A673 (cell line): ENCODE results near the gene IFNL2. TPM values are rescaled to one million over a fixed set of nuclear protein-coding genes. Genes with fewer than 3 reads are reported as not detected.
"Not testable (repeated sequence)": the region's sequence is repeated elsewhere in the genome, so short reads cannot be mapped to it uniquely, and the experiment has no call there.

ENCODE experiments used
- Bru-seq: library from RNA; stranded (reverse); fragments of 400-500 nt; gene quantifications from one replicate; lab custom pipeline; 2021; lab: Mats Ljungman, UMichigan
- BruChase-seq, 2 experiments: library from RNA; stranded (reverse); fragments of 400-500 nt; gene quantifications; one replicate each; lab custom pipeline; 2021; lab: Mats Ljungman, UMichigan
- BruUV-seq: library from RNA; stranded (reverse); fragments of 400-500 nt; replicated peaks from 2 replicates; lab custom pipeline; 2021; lab: Mats Ljungman, UMichigan
- CTCF ChIA-PET: fragments of 300-600 bp; sonication (Branson Sonifier 250); formaldehyde crosslinking; loops from one replicate; lab custom pipeline; 2022; ENCODE audit warnings: antibody characterized with exemption; lab: Charles Lee
- POLR2A ChIA-PET: fragments of 300-600 bp; sonication (Branson Sonifier 250); formaldehyde crosslinking; loops from one replicate; lab custom pipeline; 2022; ENCODE audit warnings: antibody characterized with exemption; ENCODE audit not compliant: low non-redundant PET; lab: Charles Lee
- DNase-seq: peaks from one replicate; pipeline ENCODE4 v3.0.0-alpha.2; 2015; ENCODE audit warnings: low spot score
- H3K27ac ChIP-seq: fragments of 200-600 bp; sonication (generic); 2 replicates; pipeline ENCODE4 v1.5.1; 2016; ENCODE audit warnings: mixed run types, low read depth, mild to moderate bottlenecking, mixed read lengths, antibody characterized with exemption, low read length; ENCODE audit not compliant: poor library complexity, severe bottlenecking
- H3K27me3 ChIP-seq: fragments of 200-600 bp; sonication (generic); replicated peaks from 2 replicates; pipeline ENCODE4 v1.6.1; 2017; ENCODE audit warnings: mixed run types, low read depth, mild to moderate bottlenecking, mixed read lengths, antibody characterized with exemption, low read length; ENCODE audit not compliant: insufficient read depth, poor library complexity
- H3K36me3 ChIP-seq: fragments of 200-600 bp; sonication (generic); 2 replicates; pipeline ENCODE4 v1.6.1; 2016; ENCODE audit warnings: mixed run types, mild to moderate bottlenecking, mixed read lengths, antibody characterized with exemption, low read length; ENCODE audit not compliant: insufficient read depth, poor library complexity, severe bottlenecking
- H3K4me1 ChIP-seq: fragments of 200-600 bp; sonication (generic); 2 replicates; pipeline ENCODE4 v1.6.1; 2017; ENCODE audit warnings: mixed run types, mild to moderate bottlenecking, mixed read lengths, antibody characterized with exemption, low read length; ENCODE audit not compliant: insufficient read depth, poor library complexity, severe bottlenecking
- H3K4me3 ChIP-seq: fragments of 200-600 bp; sonication (generic); 2 replicates; pipeline ENCODE4 v1.5.1; 2016; ENCODE audit warnings: low read depth, mixed run types, mild to moderate bottlenecking, mixed read lengths, low read length; ENCODE audit not compliant: poor library complexity, severe bottlenecking
- H3K9me3 ChIP-seq: fragments of 200-600 bp; sonication (generic); 2 replicates; pipeline ENCODE4 v1.6.1; 2016; ENCODE audit warnings: mixed run types, low read depth, mild to moderate bottlenecking, mixed read lengths, antibody characterized with exemption, low read length; ENCODE audit not compliant: poor library complexity, severe bottlenecking
- EZH2 ChIP-seq: fragments of 200-600 bp; sonication (generic); IDR thresholded peaks from 2 replicates; pipeline ENCODE4 v1.6.1; 2017; ENCODE audit warnings: borderline replicate concordance, low read depth, mild to moderate bottlenecking, mixed read lengths, antibody characterized with exemption, low read length; ENCODE audit not compliant: poor library complexity, severe bottlenecking
- intact Hi-C: fragments of 100-400 bp; cut with micrococcal nuclease; formaldehyde crosslinking; loops from one replicate; pipeline ENCODE4 v1.10.0; 2022; ENCODE audit not compliant: unreplicated experiment
- long read RNA-seq: library from polyadenylated mRNA; stranded (forward); transcript quantifications from one replicate; pipeline ENCODE4 v2.0.0, GENCODE V29; 2022
- total RNA-seq: library from RNA; stranded (reverse); gene quantifications from 2 replicates; pipeline ENCODE4 v1.2.3, GENCODE V29; 2021
- TF ChIP-seq, protein P1 (sequence below): fragments of 300-800, 200-600 bp; sonication (generic); conservative IDR thresholded peaks from 2 replicates; pipeline ENCODE4 v1.5.1; 2017; ENCODE audit warnings: low read depth, mild to moderate bottlenecking, antibody characterized with exemption, low read length, moderate library complexity, mixed read lengths

IFNL2 gene
- not detected in 2 replicates for total RNA-seq
- Bru-seq, nascent RNA: not detected
- BruChase-seq, experiment 1, labeled RNA remaining after a 2-hour chase: not detected
- not detected for BruChase-seq, experiment 2, labeled RNA remaining after a 6-hour chase
- long read RNA-seq: 0 reads

DNA sequence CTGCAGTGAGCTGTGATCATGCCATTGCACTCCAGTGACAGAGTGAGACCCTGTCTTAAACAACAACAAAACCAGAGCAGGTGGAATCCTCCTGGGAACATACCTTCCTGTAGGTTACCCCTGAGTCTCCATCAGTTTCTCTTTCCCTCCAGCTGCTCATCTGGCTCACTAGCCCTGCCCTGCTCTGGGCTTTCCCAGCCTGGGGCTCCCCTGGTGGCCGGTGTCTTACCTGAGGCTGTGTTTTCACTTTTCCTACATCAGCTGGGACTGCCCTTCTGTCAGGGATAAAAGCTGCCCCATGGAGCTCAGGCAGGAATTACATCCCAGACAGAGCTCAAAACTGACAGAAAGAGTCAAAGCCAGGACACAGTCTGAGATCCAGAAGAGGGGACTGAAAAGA lies at the start of gene IFNL2:
Gene IFNL2, plus strand, starts transcription at position 312 of the 400 bp plus-strand sequence. CDS start 173 bp downstream, outside the sequence.
- intact Hi-C loops, DNase-seq, H3K9me3 ChIP-seq, BruUV-seq, POLR2A ChIA-PET, H3K36me3 ChIP-seq, H3K4me1 ChIP-seq, H3K27ac ChIP-seq, CTCF ChIA-PET, H3K4me3 ChIP-seq: not testable (repeated sequence)
- H3K27me3 ChIP-seq: peaks cover 28% of the 10 kb centered on the region

DNA sequence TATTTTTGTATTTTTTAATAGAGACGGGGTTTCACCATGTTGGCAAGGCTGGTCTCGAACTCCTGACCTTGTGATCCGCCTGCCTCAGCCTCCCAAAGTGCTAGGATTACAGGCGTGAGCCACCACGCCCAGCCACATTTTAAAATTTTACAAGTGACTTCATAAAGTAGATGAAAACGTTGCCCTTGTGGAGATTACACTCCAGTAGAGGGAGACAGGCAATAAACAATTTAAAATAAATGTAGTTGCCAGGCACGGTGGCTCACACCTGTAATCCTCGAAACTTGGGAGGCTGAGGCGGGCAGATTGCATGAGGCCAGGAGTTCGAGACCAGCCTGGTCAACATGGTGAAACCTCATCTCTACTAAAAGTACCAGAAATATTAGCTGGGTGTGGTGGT lies 49.1 kb upstream of the IFNL2 start:
- CTCF ChIA-PET, POLR2A ChIA-PET: not testable (repeated sequence)

DNA sequence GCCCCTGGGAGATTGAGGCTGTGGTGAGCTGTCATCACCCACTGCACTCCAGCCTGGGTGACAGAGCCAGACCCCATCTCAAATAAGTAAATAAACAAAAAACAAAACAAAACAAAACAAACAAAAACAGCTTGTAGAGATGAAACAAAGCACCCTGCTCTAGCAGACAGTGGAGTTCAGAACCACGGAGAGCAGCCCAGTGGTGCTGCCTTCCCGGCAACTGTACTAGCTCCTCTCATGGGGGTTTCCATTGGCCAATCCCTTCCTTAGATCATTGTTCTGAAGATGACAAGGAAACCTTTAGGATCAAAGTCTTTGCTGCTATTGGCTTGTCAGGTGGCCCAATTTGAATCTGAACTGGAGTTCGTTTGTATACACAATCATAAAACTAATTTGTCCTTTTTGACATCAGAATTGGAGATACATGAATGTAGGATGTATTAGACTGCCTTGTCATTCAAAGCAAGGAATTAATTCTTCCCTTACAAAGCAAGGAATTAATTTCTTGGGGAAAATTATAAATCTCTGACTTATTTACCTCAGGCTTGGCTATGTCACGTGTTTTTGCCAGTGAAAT lies 44.4 kb upstream of the IFNL2 start:
- H3K27ac ChIP-seq: no peak overlapping the region
- BruUV-seq: no TSS peak
- intact Hi-C loops: no loop called here
- ChIA-PET CTCF (no interaction called here), POLR2A (no interaction called here)
- no peaks in the 10 kb centered on the region for H3K9me3 ChIP-seq
- no peaks in the 10 kb centered on the region for H3K4me1 ChIP-seq
- no peaks in the 10 kb centered on the region for H3K27me3 ChIP-seq
- peak; percentile 33 for DNase-seq
- TF ChIP-seq EZH2: no peak
- TF ChIP-seq, protein P1, sequence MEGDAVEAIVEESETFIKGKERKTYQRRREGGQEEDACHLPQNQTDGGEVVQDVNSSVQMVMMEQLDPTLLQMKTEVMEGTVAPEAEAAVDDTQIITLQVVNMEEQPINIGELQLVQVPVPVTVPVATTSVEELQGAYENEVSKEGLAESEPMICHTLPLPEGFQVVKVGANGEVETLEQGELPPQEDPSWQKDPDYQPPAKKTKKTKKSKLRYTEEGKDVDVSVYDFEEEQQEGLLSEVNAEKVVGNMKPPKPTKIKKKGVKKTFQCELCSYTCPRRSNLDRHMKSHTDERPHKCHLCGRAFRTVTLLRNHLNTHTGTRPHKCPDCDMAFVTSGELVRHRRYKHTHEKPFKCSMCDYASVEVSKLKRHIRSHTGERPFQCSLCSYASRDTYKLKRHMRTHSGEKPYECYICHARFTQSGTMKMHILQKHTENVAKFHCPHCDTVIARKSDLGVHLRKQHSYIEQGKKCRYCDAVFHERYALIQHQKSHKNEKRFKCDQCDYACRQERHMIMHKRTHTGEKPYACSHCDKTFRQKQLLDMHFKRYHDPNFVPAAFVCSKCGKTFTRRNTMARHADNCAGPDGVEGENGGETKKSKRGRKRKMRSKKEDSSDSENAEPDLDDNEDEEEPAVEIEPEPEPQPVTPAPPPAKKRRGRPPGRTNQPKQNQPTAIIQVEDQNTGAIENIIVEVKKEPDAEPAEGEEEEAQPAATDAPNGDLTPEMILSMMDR: no peak
- no peak overlapping the region for H3K4me3 ChIP-seq
- no peaks in the 10 kb centered on the region for H3K36me3 ChIP-seq

More for the DNA sequence above, 49.1 kb upstream of the IFNL2 start:
- H3K27me3 ChIP-seq, intact Hi-C loops, BruUV-seq, DNase-seq, H3K4me3 ChIP-seq, H3K9me3 ChIP-seq, H3K4me1 ChIP-seq, H3K36me3 ChIP-seq, H3K27ac ChIP-seq: not testable (repeated sequence)

DNA sequence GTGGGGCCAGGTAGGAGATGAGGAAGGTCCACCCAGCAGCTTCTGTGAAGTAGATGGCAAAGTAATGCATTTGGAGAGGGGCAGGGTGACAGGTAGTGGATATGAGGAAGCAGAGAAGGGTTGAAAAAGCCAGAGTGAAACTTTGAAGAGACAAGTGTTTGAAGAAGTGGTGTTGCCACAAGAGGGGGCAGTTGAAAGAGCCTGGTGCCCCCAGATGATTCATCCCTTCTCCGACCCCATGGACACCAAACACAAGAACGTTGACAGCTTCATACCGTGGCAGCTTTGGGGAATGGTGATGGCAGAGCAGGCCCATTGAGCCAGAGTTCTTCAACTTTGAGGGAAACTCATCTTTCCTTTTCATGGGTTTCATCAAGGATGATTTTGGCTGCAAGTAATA lies 43.3 kb upstream of the IFNL2 start:
- Histone ChIP-seq H3K36me3 (no peaks in the 10 kb centered on the region), H3K4me3 (no peak overlapping the region), H3K4me1 (no peaks in the 10 kb centered on the region), H3K9me3 (no peaks in the 10 kb centered on the region), H3K27ac (no peak overlapping the region), H3K27me3 (no peaks in the 10 kb centered on the region)
- no peak for TF ChIP-seq EZH2
- TF ChIP-seq, protein P1: no peak
- no peak for DNase-seq
- ChIA-PET CTCF (no interaction called here), POLR2A (no interaction called here)
- intact Hi-C loops: no loop called here
- no TSS peak for BruUV-seq
